Naive thymus-derived CD8-positive, alpha-beta T cell (primary cell): ENCODE measurements around the gene TUBB3. TPM values are rescaled to one million over a fixed set of nuclear protein-coding genes. Genes with fewer than 3 reads are reported as not detected.
"Not testable (repeated sequence)": the region's sequence is repeated elsewhere in the genome, so short reads cannot be mapped to it uniquely, and the experiment has no call there.

Source experiments
- ATAC-seq, 2 donors: fragments of 150-1000 bp; cut with Tn5 transposase in 1 of 2; sonication (Bioruptor Pico), chemical (Tn5 transposase) in 1 of 2; 1 replicate in 1 of 2; 2 replicates in 1 of 2; pipeline ENCODE4 v1.10.0; 2021; ENCODE audit warnings: mild to moderate bottlenecking in 2 of 2, moderate library complexity in 2 of 2
- POLR2A ChIA-PET: fragments of 350-600 bp; sonication (Branson Sonifier 250); formaldehyde crosslinking; loops from one replicate; lab custom pipeline; 2021; ENCODE audit warnings: antibody characterized with exemption; lab: Charles Lee
- DNase-seq, 10 donors: peaks; one replicate each; pipeline versions ENCODE4 v3.0.0 to v3.0.0-alpha.2; 2020 to 2022
- H3K27ac Mint-ChIP-seq, 10 donors: one replicate each; pipeline ENCODE4 v1.8.0; 2020 to 2022; ENCODE audit warnings: mild to moderate bottlenecking in 10 of 10, mixed read lengths in 10 of 10, moderate library complexity in 4 of 10, inconsistent platforms in 1 of 10
- H3K27me3 Mint-ChIP-seq, 5 donors: one replicate each; pipeline ENCODE4 v1.8.0; 2021 to 2022; ENCODE audit warnings: mixed read lengths in 5 of 5
- H3K36me3 Mint-ChIP-seq, 3 donors: one replicate each; pipeline ENCODE4 v1.8.0; 2020 to 2022; ENCODE audit warnings: mixed read lengths in 3 of 3, mild to moderate bottlenecking in 2 of 3, inconsistent platforms in 1 of 3
- H3K4me1 Mint-ChIP-seq, 4 donors: one replicate each; pipeline ENCODE4 v1.8.0; 2021 to 2022; ENCODE audit warnings: mixed read lengths in 4 of 4
- H3K4me3 Mint-ChIP-seq, 10 donors: one replicate each; pipeline ENCODE4 v1.8.0; 2020 to 2022; ENCODE audit warnings: mild to moderate bottlenecking in 10 of 10, mixed read lengths in 10 of 10, moderate library complexity in 6 of 10, inconsistent platforms in 1 of 10
- H3K9me3 Mint-ChIP-seq, 9 donors: one replicate each; pipeline ENCODE4 v1.8.0; 2020 to 2022; ENCODE audit warnings: mixed read lengths in 9 of 9, mild to moderate bottlenecking in 3 of 9, inconsistent platforms in 1 of 9, moderate library complexity in 1 of 9
- polyA plus RNA-seq, 3 donors: library from polyadenylated mRNA; unstranded; fragments of 300-500 nt; fragmentation: Illumina TruSeq; gene quantifications; one replicate each; pipeline ENCODE4 v1.2.3, GENCODE V29; 2021
- total RNA-seq, 8 experiments: library from RNA in 2 of 8; stranded (reverse) in 2 of 8; gene quantifications; one replicate each; pipeline ENCODE4 v1.2.3 and lab custom pipeline; 2021 to 2026

Gene TUBB3
- total RNA-seq, result under 1 TPM in 1 of 2 experiments, not detected in 1; 0.31 TPM
- not detected for polyA plus RNA-seq
- 0 to 0.52 (median 0.15) reads per million in 6 experiments for total RNA-seq (lab: John Stamatoyannopoulos, UW)

- ATAC-seq, result no peak
- Mint-ChIP-seq H3K9me3 (no peaks in the 10 kb centered on the region), H3K36me3 (no peaks in the 10 kb centered on the region), H3K27me3 (peaks cover 4 to 53% (median 22%) of the 10 kb centered on the region in 5 donors), H3K27ac (no peak within 1 kb of the TSS), H3K4me3 (peak within 1 kb of the TSS; percentile 15 to 73 (median 54)), H3K4me1 (peaks cover 15 to 48% (median 39%) of the 10 kb centered on the region in 4 donors)
- DNase-seq, result peak in 1 of 10 donors; percentile 59
- POLR2A ChIA-PET, result interaction anchor here (1.4 to 1.5 kb wide), 2 partner anchors 28 to 50 kb away, joined by 3 to 4 read pairs; no protein-coding TSS in a partner anchor
Observed at GRCh38 chr16:89922884-89923639, at the start of gene TUBB3. Gene TUBB3, plus strand, starts transcription at chr16:89923342. Its CDS starts 60 bp downstream, at chr16:89923402.

GRCh38 chr16:89873972-89874689 is 49.0 kb upstream of the TUBB3 start:
- Mint-ChIP-seq H3K4me1 (peaks cover 3 to 26% (median 21%) of the 10 kb centered on the region in 4 donors), H3K9me3 (peaks cover 0 to 16% (median 8%) of the 10 kb centered on the region in 9 donors), H3K4me3 (peak overlapping the region; percentile 83 to 96 (median 91)), H3K27ac (peak overlapping the region; percentile 63 to 99 (median 98)), H3K36me3 (peaks cover 6 to 27% (median 15%) of the 10 kb centered on the region in 3 donors), H3K27me3 (no peaks in the 10 kb centered on the region)
- POLR2A ChIA-PET, result interaction anchor here (0.6 to 3.6 kb wide), 19 partner anchors 10 to 283 kb away, joined by 3 to 86 read pairs (median 5); partner anchors contain the start of genes CDK10 and SPATA2L
- DNase-seq, result peak; percentile 89 to 96 (median 92)
- peak; percentile 70 to 82 for ATAC-seq

DNA sequence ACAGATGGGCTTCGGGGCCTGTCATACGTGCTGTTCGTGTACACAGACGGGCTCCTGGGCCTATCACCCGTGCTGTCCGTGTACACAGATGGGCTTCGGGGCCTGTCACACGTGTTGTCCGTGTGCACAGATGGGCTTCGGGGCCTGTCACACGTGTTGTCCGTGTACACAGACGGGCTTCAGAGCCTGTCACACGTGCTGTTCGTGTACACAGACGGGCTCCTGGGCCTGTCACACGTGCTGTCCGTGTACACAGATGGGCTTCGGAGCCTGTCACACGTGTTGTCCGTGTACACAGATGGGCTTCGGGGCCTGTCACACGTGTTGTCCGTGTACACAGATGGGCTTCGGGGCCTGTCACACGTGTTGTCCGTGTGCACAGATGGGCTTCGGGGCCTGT is 44.0 kb upstream of the TUBB3 start:
- Mint-ChIP-seq H3K4me1 (peaks cover 7 to 32% (median 24%) of the 10 kb centered on the region in 4 donors), H3K36me3 (peaks cover 6 to 69% (median 25%) of the 10 kb centered on the region in 3 donors), H3K9me3 (peaks cover 0 to 11% (median 8%) of the 10 kb centered on the region in 9 donors)
- DNase-seq, POLR2A ChIA-PET, H3K4me3 Mint-ChIP-seq, H3K27ac Mint-ChIP-seq, ATAC-seq, H3K27me3 Mint-ChIP-seq: not testable (repeated sequence)

DNA sequence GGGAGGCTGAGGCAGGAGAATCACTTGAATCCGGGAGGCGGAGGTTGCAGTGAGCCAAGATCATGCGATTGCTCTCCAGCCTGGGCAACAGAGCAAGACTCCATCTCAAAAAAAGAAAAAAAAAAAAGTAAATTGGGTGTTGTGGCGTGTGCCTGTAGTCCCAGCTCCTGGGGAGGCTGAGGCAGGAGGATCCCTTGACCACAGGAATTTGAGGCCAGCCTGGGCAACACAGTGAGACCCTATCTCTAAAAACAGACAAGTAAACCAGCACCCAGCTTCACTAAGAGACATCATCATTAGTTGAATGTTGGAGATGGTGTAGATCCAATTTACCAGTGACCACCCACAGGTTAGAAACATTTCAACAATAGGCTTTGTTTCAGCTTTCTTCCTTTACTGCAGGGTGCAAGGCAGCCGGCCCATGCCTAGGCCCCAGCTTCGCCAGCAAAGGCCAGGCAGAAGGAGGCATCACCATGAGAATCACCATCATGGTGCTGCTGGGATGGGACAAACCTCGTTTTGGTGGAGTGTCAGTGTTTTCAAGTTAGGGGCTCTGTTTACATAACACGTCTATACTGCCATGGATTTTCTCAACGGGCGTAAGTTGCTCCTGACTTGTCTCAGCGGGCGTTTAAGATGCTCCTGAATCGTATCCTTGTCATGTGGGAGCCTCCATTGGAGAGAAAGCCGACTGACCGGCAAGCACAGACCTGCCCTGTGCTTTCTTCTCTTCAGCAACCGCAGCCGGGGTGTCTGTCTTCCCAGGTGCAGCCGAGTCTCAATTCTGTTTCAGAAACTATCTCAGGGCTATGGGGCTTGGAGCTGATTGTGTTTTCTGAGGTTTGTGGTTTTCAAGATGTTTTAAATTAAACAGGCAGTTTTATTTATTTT is 42.4 kb upstream of the TUBB3 start:
- ATAC-seq, result no peak
- Mint-ChIP-seq H3K9me3 (no peaks in the 10 kb centered on the region), H3K4me3 (no peak overlapping the region), H3K27ac (peak overlapping the region in 4 of 10 donors; percentile 8 to 79 (median 56)), H3K4me1 (peaks cover 9 to 28% (median 19%) of the 10 kb centered on the region in 4 donors), H3K36me3 (peaks cover 0 to 72% (median 18%) of the 10 kb centered on the region in 3 donors), H3K27me3 (no peaks in the 10 kb centered on the region)
- no peak for DNase-seq
- POLR2A ChIA-PET, result interaction anchor here (1.4 kb wide), 1 partner anchor 8 kb away, joined by 4 read pairs; the partner anchor contains the start of gene TCF25

- DNase-seq (no peak), ATAC-seq (no peak)
- H3K9me3 Mint-ChIP-seq, result no peaks in the 10 kb centered on the region
- POLR2A ChIA-PET, result interaction anchor here (1.4 kb wide), 1 partner anchor 8 kb away, joined by 4 read pairs; the partner anchor contains the start of gene TCF25
- H3K36me3 Mint-ChIP-seq, result peaks cover 0 to 75% (median 14%) of the 10 kb centered on the region in 3 donors
- peak overlapping the region in 1 of 10 donors; percentile 48 for H3K27ac Mint-ChIP-seq
- H3K27me3 Mint-ChIP-seq, result no peaks in the 10 kb centered on the region
- peaks cover 9 to 28% (median 19%) of the 10 kb centered on the region in 4 donors for H3K4me1 Mint-ChIP-seq
- no peak overlapping the region for H3K4me3 Mint-ChIP-seq
Observed at GRCh38 chr16:89881368-89881730, 41.8 kb upstream of the TUBB3 start.

GRCh38 chr16:89883346-89884040 is 39.6 kb upstream of the TUBB3 start:
- peak overlapping the region in 2 of 10 donors; percentile 24 to 82 for H3K27ac Mint-ChIP-seq
- peaks cover 9 to 24% (median 16%) of the 10 kb centered on the region in 4 donors for H3K4me1 Mint-ChIP-seq
- no peak for ATAC-seq
- POLR2A ChIA-PET, result interaction anchor here (0.8 kb wide), 1 partner anchor 10 kb away, joined by 3 read pairs; the partner anchor contains the start of gene TCF25
- H3K9me3 Mint-ChIP-seq, result no peaks in the 10 kb centered on the region
- no peak overlapping the region for H3K4me3 Mint-ChIP-seq
- H3K27me3 Mint-ChIP-seq, result no peaks in the 10 kb centered on the region
- DNase-seq, result no peak
- peaks cover 0 to 86% (median 22%) of the 10 kb centered on the region in 3 donors for H3K36me3 Mint-ChIP-seq

DNA sequence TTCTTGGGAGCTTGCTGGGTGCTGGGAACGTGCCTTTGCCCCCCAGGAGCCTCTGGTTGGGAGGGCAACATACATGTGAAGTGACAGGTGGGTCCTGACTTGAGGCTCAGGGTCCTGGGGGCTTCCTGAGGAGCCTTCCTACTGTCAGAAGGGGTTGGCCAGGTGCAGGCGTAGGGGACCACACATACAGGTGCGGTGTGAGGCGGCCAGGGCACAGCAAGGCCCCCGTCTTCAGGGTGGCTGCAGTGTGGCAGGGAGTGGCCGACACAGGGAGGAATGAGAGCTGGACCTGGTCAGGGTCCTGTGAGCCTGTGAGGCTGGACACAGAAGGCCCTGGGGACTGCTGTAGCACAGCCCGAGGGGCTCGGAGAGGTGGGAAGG is 39.1 kb upstream of the TUBB3 start:
- DNase-seq (no peak), ATAC-seq (no peak)
- peaks cover 9 to 25% (median 16%) of the 10 kb centered on the region in 4 donors for H3K4me1 Mint-ChIP-seq
- H3K27ac Mint-ChIP-seq, result peak overlapping the region in 2 of 10 donors; percentile 24 to 82
- H3K27me3 Mint-ChIP-seq, result no peaks in the 10 kb centered on the region
- POLR2A ChIA-PET, result no interaction called here
- no peaks in the 10 kb centered on the region for H3K9me3 Mint-ChIP-seq
- peaks cover 0 to 85% (median 22%) of the 10 kb centered on the region in 3 donors for H3K36me3 Mint-ChIP-seq
- no peak overlapping the region for H3K4me3 Mint-ChIP-seq

DNA sequence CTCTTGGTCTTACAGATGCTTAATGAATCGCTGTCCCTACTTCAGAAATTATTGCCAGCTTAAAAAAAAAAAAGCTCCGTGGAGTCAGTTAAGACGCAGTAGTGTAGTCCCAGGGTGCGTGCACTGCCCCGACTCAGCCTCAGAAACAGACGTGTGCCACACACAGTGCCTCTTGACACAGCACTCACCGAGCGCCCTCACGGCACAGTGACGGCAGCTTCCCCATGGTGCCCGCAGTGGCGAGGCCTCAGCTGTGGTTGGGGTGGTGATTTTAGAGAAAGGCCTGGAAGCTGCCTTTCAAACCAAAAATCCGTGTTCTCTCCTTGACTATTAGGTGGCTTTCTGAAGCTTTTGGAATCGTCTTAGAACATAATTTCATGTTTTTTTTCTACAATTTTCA is 35.9 kb upstream of the TUBB3 start:
- POLR2A ChIA-PET, result no interaction called here
- Mint-ChIP-seq H3K27ac (peak overlapping the region in 1 of 10 donors; percentile 55), H3K27me3 (no peaks in the 10 kb centered on the region), H3K4me1 (peaks cover 11 to 34% (median 19%) of the 10 kb centered on the region in 4 donors), H3K9me3 (no peaks in the 10 kb centered on the region), H3K36me3 (peaks cover 0 to 88% (median 22%) of the 10 kb centered on the region in 3 donors), H3K4me3 (no peak overlapping the region)
- ATAC-seq (no peak), DNase-seq (no peak)

- ATAC-seq (peak; percentile 40 to 61), DNase-seq (no peak)
- POLR2A ChIA-PET, result no interaction called here
- Mint-ChIP-seq H3K4me1 (peaks cover 6 to 17% (median 11%) of the 10 kb centered on the region in 4 donors), H3K27ac (peak overlapping the region in 6 of 10 donors; percentile 6 to 89 (median 58)), H3K9me3 (no peaks in the 10 kb centered on the region), H3K4me3 (peak overlapping the region in 3 of 10 donors; percentile 13 to 54 (median 13)), H3K27me3 (no peaks in the 10 kb centered on the region), H3K36me3 (peaks cover 0 to 81% (median 9%) of the 10 kb centered on the region in 3 donors)
Observed at GRCh38 chr16:89890200-89890599, 32.9 kb upstream of the TUBB3 start.

DNA sequence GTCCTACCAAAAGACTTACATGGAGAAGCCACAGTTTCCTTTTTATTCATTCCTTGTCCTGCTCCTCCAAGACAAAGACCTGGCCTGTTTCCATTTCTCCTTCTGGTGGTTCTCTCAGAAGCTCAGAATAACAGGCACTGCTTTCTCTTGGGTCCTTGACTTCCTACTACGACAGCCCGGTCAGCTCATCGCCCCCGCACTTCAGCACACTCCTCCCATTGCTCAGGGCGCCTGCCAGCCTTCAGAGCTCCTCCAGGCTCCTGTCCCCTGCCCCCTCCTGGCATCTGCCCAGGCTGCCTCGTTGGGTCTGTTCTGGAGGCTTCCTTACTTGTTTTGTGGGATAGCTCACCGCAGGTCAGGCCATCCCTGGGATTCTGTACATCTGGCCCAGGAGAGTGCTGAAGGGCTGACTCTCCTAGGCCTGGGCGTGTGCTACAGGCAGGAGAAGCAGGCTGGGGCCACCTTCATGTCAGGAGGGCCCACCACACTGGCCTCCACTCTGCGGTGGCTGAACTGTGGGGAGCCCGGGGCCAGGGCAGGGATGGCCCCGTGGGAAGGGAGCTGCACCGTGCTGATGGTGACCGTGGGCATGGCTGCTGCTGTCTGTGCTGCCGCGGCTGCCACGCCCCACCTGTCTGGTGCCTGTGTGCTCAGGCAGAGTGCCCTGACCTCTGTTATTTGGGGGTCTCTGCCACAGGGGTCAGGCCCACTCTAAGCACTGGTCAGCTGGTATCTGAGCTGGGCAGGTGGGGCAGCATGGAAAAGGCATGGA is 32.1 kb upstream of the TUBB3 start:
- Mint-ChIP-seq H3K27me3 (no peaks in the 10 kb centered on the region), H3K36me3 (peaks cover 0 to 81% (median 9%) of the 10 kb centered on the region in 3 donors), H3K27ac (peak overlapping the region in 4 of 10 donors; percentile 38 to 51 (median 44))

More for the DNA sequence above, 32.1 kb upstream of the TUBB3 start:
- ATAC-seq, result no peak
- DNase-seq, result no peak
- peaks cover 6 to 17% (median 10%) of the 10 kb centered on the region in 4 donors for H3K4me1 Mint-ChIP-seq
- H3K9me3 Mint-ChIP-seq, result no peaks in the 10 kb centered on the region
- H3K4me3 Mint-ChIP-seq, result peak overlapping the region in 1 of 10 donors; percentile 45
- POLR2A ChIA-PET, result no interaction called here
